Activated CD8-positive, alpha-beta T cell treated with anti-CD3 and anti-CD28 coated beads, Interleukin-2, amount 10 ng/mL, durations not matched to agents 7 days and 5 days (primary cell): ENCODE measurements around the gene TUFT1. TPM values are rescaled to one million over a fixed set of nuclear protein-coding genes. Genes with fewer than 3 reads are reported as not detected.
A peak's percentile ranks its signal among the peaks of the same experiment; 100 is the strongest.

ENCODE experiments used
- ATAC-seq: fragments of 150-1000 bp; cut with Tn5 transposase; one replicate; pipeline ENCODE4 v1.10.0; 2021; ENCODE audit warnings: moderate library complexity
- CTCF ChIA-PET: fragments of 350-600 bp; sonication (Branson Sonifier 250); formaldehyde crosslinking; loops from one replicate; lab custom pipeline; 2021; ENCODE audit warnings: antibody characterized with exemption; lab: Charles Lee
- POLR2A ChIA-PET: fragments of 350-600 bp; sonication (Branson Sonifier 250); formaldehyde crosslinking; loops from one replicate; lab custom pipeline; 2021; ENCODE audit warnings: antibody characterized with exemption; lab: Charles Lee
- DNase-seq: peaks from one replicate; pipeline ENCODE4 v3.0.0-alpha.2; 2020
- H3K27ac Mint-ChIP-seq: one replicate; pipeline ENCODE4 v1.8.0; 2021; ENCODE audit warnings: mild to moderate bottlenecking, mixed read lengths
- H3K27me3 Mint-ChIP-seq: one replicate; pipeline ENCODE4 v1.8.0; 2021; ENCODE audit warnings: low read depth, mixed read lengths
- H3K36me3 Mint-ChIP-seq: one replicate; pipeline ENCODE4 v1.8.0; 2021; ENCODE audit warnings: low read depth, mixed read lengths
- H3K4me1 Mint-ChIP-seq: one replicate; pipeline ENCODE4 v1.8.0; 2021; ENCODE audit warnings: low read depth, mixed read lengths
- H3K4me3 Mint-ChIP-seq: one replicate; pipeline ENCODE4 v1.8.0; 2021; ENCODE audit warnings: mild to moderate bottlenecking, mixed read lengths
- H3K9me3 Mint-ChIP-seq: one replicate; pipeline ENCODE4 v1.8.0; 2022; ENCODE audit warnings: mixed read lengths; ENCODE audit not compliant: insufficient read depth
- total RNA-seq, 2 experiments: library from RNA; stranded (reverse); gene quantifications; one replicate each; pipeline ENCODE4 v1.2.3, GENCODE V29; 2021

TUFT1 gene
- total RNA-seq, 2 experiments from 2014 or later, result 0.42 TPM

DNA sequence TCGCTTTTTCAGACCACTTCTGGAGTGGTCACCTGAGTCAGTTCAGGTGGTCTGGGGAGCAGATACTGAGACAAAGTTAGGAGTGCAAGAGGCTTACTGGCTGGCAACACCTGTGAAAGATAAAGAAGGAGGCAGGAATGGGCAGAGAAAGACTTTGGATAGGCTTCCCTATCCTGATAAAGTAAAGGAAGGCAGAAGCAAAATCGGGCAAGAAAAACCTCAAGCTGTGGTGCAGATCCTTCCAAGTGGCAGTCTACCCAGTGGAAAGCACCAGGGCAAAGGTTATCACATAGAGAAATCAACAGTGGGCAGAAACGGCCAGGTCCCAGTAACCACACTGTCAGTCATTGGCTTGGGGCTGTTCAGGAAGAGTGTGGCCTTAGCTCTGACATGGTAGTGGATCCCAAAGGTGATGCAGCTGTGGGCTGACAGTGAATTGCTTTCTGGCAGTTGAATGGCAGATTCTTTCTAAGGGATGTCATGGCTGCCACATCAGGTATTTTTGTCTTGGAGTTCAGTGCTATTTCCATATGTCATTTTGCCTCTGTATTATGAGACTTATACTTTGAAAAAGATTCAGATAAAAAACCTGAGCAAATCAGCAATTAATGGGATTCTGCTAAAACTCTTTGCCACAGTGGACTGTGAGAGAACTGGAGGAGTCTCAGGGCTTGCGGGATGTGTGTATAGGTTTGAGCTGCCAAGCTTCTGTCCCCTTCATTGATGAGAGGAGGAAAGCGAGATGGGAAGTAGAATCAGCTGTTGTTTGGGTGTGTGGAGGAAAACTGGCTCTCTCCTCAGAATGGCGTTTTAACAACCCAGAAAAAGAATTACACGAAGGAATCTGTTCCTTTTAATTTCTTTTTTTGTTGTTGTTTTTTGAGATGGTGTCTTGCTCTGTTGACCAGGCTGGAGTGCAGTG is 37.0 kb upstream of the TUFT1 start:
- CTCF ChIA-PET, result interaction anchor here (1.2 kb wide), 1 partner anchor 8 kb away, joined by 3 read pairs; the partner anchor contains the start of gene CGN
- Mint-ChIP-seq H3K4me1 (peaks cover 12% of the 10 kb centered on the region), H3K9me3 (no peaks in the 10 kb centered on the region), H3K27ac (no peak overlapping the region), H3K4me3 (no peak overlapping the region), H3K36me3 (no peaks in the 10 kb centered on the region), H3K27me3 (peaks cover 13% of the 10 kb centered on the region)
- POLR2A ChIA-PET, result no interaction called here
- DNase-seq (no peak), ATAC-seq (peak; percentile 23)

DNA sequence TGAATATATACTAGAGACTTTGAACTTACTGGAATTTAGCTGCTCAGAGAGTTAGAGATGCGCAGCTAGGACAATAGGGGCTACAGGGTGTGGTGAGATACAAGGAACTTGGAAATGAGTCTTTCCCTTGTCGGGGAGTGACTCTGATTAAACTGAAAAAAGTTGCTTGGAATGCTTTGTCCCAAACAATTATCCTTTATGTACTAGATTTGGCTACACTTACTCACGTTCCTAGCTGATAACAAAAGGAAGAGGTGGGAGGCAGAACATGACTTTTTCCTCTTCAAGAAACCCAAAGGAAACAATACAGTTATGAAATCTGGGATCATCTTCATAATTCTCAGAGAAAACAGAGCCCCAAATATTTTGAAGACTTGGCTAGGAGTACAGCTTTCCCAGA is 35.9 kb upstream of the TUFT1 start:
- DNase-seq (no peak), ATAC-seq (no peak)
- H3K36me3 Mint-ChIP-seq, result no peaks in the 10 kb centered on the region
- peaks cover 12% of the 10 kb centered on the region for H3K4me1 Mint-ChIP-seq
- POLR2A ChIA-PET, result no interaction called here
- H3K4me3 Mint-ChIP-seq, result no peak overlapping the region
- H3K27ac Mint-ChIP-seq, result no peak overlapping the region
- CTCF ChIA-PET, result interaction anchor here (1.0 kb wide), 1 partner anchor 60 kb away, joined by 4 read pairs; no protein-coding TSS in a partner anchor
- no peaks in the 10 kb centered on the region for H3K9me3 Mint-ChIP-seq
- peaks cover 15% of the 10 kb centered on the region for H3K27me3 Mint-ChIP-seq

DNA sequence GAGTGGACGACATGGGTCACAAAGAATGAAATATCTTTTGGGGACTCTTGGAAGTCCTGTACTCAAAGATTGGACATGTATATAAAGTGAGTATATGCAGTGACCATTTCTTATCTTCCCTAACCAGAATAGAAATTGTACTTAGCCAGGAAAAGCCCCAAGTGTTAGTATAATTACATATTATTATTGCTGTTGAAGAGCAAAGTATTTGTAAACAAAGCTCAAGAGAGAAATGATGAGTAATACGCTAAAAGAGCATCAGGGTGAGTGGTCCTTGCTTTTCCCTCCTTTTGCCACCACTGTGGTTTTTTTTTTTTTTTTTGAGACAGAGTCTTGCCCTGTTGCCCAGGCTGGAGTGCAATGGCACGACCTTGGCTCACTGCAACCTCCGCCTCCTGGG is 35.4 kb upstream of the TUFT1 start:
- ATAC-seq, result no peak
- Mint-ChIP-seq H3K9me3 (no peaks in the 10 kb centered on the region), H3K36me3 (no peaks in the 10 kb centered on the region), H3K27ac (no peak overlapping the region), H3K27me3 (peaks cover 15% of the 10 kb centered on the region), H3K4me3 (no peak overlapping the region), H3K4me1 (peaks cover 12% of the 10 kb centered on the region)
- no peak for DNase-seq
- ChIA-PET CTCF (interaction anchor here (1.0 kb wide), 1 partner anchor 61 kb away, joined by 4 read pairs; no protein-coding TSS in a partner anchor), POLR2A (no interaction called here)

DNA sequence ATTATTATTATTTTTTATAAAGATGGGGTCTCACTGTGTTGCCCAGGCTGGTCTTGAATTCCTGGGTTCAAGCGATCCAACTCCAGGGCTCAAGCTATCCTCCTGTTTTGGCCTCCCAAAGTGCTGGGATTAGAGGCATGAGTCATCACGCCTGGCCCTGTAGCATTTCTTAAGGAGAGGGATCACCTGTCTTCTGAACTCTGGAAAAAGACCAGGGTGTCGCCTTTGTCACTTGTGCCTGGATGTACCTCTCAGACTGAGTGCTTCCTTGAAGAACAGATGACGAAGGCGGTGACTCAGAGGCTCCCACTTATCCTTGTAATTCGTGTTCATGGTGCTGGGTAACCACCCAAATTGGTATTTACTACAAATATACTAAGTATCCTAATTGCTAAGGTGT is 31.3 kb upstream of the TUFT1 start:
- no peak for ATAC-seq
- no peak overlapping the region for H3K4me3 Mint-ChIP-seq

DNA sequence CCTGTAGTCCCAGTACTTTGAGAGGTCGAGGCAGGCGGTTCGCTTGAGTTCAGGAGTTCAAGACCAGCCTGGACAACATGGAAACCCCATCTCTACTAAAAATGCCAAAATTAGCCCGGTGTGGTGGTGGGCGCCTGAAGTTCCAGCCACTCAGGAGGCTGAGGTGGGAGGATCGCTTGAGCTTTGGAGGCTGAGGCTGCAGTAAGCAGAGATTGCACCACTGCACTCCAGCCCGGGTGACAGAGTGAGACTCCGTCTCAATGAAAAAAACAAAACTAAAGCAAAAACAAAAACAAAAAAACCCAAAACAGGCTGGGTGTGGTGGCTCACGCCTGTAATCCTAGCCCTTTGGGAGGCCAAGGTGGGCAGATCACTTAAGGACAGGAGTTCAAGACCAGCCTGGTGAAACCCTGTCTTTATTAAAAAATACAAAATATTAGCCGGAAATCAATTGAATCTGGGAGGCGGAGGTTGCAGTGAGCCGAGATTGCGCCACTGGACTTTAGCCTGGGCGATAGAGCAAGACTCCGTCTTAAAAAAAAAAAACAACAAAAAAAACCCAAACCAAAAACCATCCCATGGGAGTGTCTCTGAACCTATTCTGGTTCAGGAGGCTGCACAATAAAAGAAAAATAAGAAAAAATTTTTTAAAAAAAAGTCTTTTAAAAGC is 30.6 kb upstream of the TUFT1 start:
- ChIA-PET POLR2A (no interaction called here), CTCF (interaction anchor here (2.2 to 2.6 kb wide), 2 partner anchors 11 to 65 kb away, joined by 8 to 9 read pairs; no protein-coding TSS in a partner anchor)
- DNase-seq (no peak), ATAC-seq (no peak)
- Mint-ChIP-seq H3K4me3 (peak overlapping the region; percentile 9), H3K9me3 (no peaks in the 10 kb centered on the region), H3K27me3 (peaks cover 16% of the 10 kb centered on the region), H3K27ac (no peak overlapping the region), H3K4me1 (peaks cover 31% of the 10 kb centered on the region), H3K36me3 (no peaks in the 10 kb centered on the region)

More for the DNA sequence above, 31.3 kb upstream of the TUFT1 start:
- H3K27me3 Mint-ChIP-seq, result peaks cover 16% of the 10 kb centered on the region
- no peaks in the 10 kb centered on the region for H3K9me3 Mint-ChIP-seq
- CTCF ChIA-PET, result no interaction called here
- POLR2A ChIA-PET, result no interaction called here
- DNase-seq, result no peak
- H3K27ac Mint-ChIP-seq, result no peak overlapping the region
- peaks cover 28% of the 10 kb centered on the region for H3K4me1 Mint-ChIP-seq
- H3K36me3 Mint-ChIP-seq, result no peaks in the 10 kb centered on the region

GRCh38 chr1:151510020-151510405 is 30.1 kb upstream of the TUFT1 start:
- POLR2A ChIA-PET, result no interaction called here

GRCh38 chr1:151510614-151510956 is 29.5 kb upstream of the TUFT1 start:
- Mint-ChIP-seq H3K27me3 (peaks cover 16% of the 10 kb centered on the region), H3K9me3 (no peaks in the 10 kb centered on the region), H3K4me1 (peaks cover 29% of the 10 kb centered on the region), H3K36me3 (no peaks in the 10 kb centered on the region), H3K27ac (no peak overlapping the region), H3K4me3 (peak overlapping the region; percentile 75)
- no peak for DNase-seq
- ChIA-PET CTCF (interaction anchor here (0.9 to 2.6 kb wide), 6 partner anchors 8 to 109 kb away, joined by 3 to 9 read pairs (median 3); no protein-coding TSS in a partner anchor), POLR2A (no interaction called here)
- no peak for ATAC-seq

More at GRCh38 chr1:151510020-151510405, 30.1 kb upstream of the TUFT1 start:
- Mint-ChIP-seq H3K4me1 (peaks cover 31% of the 10 kb centered on the region), H3K27me3 (peaks cover 16% of the 10 kb centered on the region), H3K27ac (no peak overlapping the region), H3K36me3 (no peaks in the 10 kb centered on the region), H3K9me3 (no peaks in the 10 kb centered on the region), H3K4me3 (peak overlapping the region; percentile 75)
- no peak for DNase-seq
- no peak for ATAC-seq
- CTCF ChIA-PET, result interaction anchor here (1.5 to 2.6 kb wide), 4 partner anchors 10 to 110 kb away, joined by 3 to 9 read pairs (median 6); no protein-coding TSS in a partner anchor

DNA sequence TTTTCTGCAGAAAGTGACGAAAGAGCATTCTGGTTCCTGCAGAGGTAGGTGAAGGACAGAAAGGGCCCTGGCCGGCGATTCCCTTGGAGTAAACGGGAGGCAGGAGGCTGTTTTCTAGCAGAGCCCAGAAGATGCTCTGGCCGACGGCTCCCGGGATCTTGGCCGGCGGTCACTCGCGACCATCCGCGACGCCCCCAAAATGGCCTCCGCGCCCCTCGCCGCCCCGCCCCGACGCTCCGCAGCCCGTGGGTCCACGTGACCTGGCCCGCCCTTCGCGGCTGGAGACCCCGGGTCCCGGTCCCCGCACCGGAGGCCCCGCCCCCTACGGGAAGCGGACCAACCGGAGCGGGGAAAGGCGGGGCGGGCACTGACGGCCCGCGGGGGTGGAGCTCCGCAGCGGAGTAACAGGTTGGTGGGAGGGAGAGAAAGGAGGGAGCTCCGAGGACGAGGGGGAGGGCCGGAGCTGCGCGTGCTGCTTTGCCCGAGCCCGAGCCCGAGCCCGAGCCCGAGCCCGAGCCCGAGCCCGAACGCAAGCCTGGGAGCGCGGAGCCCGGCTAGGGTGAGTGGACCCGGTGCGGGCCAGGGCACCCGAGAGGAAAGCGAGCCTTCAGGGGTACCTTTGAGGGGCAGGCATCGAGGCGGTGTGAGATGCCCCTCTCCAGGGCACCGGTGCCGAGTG is 29.0 kb upstream of the TUFT1 start, which contains the start of gene CGN:
CGN (plus strand) TSS at position 431 of the 679 bp plus-strand sequence. CDS start 7,133 bp downstream, outside the sequence.
- H3K9me3 Mint-ChIP-seq, result no peaks in the 10 kb centered on the region
- H3K4me1 Mint-ChIP-seq, result peaks cover 26% of the 10 kb centered on the region
- H3K36me3 Mint-ChIP-seq, result no peaks in the 10 kb centered on the region
- ATAC-seq (peak; percentile 97), DNase-seq (peak; percentile 85)
- ChIA-PET POLR2A (interaction anchor here (0.6 kb wide), 1 partner anchor 183 kb away, joined by 3 read pairs; no protein-coding TSS in a partner anchor), CTCF (interaction anchor here (0.6 to 2.6 kb wide), 8 partner anchors 9 to 210 kb away, joined by 3 to 9 read pairs (median 3); no protein-coding TSS in a partner anchor)
- peak within 1 kb of the TSS; percentile 75 for H3K4me3 Mint-ChIP-seq
- no peak within 1 kb of the TSS for H3K27ac Mint-ChIP-seq
- H3K27me3 Mint-ChIP-seq, result peaks cover 13% of the 10 kb centered on the region

DNA sequence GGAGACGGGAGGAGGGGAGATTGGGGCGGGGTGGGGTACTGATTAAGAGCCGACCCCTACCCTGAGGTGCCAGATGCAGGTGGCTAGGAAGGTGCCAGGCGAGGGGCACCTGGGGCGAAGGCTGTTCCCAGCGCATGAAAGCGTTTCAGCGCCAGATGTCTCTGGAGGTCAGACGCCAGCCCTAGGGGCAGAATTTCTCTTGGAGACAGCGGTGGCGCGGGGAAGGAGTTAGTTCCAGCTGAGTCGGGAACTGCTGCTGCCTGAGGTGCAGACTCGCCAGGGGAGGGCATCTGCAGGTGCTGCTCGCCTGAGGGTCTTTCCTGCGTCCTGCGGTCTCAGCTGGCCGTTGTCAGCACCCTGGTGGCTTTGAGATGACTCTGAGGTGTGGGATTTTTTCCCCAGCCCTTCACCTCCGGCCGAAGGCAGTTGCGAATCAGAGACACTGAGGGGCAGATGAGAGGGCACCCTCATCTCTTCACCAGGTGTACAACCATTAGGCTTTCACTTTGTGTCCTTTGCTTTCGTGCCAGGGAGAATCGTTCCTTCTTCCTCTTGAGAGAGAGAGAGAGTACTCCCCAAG is 28.4 kb upstream of the TUFT1 start:
- ChIA-PET POLR2A (interaction anchor here (0.6 kb wide), 1 partner anchor 183 kb away, joined by 3 read pairs; no protein-coding TSS in a partner anchor), CTCF (interaction anchor here (0.6 to 2.6 kb wide), 7 partner anchors 8 to 211 kb away, joined by 3 to 9 read pairs (median 3); no protein-coding TSS in a partner anchor)
- Mint-ChIP-seq H3K4me3 (peak overlapping the region; percentile 75), H3K9me3 (no peaks in the 10 kb centered on the region), H3K27me3 (peaks cover 9% of the 10 kb centered on the region), H3K27ac (no peak overlapping the region), H3K4me1 (peaks cover 26% of the 10 kb centered on the region), H3K36me3 (no peaks in the 10 kb centered on the region)
- ATAC-seq, result peak; percentile 32
- DNase-seq, result no peak

DNA sequence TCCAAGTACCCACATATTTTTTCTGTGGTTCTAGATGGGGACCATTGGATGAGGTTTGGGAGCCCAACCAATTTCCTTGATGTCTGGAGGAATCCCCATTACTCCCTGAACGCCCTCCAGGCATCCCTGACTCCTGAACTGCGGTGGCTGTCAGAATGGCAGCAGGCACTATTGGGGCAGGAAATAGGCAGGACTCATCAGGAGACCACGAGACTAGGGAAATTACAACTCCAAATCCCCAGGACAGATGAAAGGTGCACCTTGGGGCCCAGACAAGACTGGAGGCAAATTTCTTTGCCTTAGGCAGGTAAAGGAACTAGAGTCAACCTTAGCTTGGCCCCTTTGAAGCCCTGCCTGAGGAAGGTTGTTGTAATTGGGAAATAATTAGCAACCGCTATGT is 27.8 kb upstream of the TUFT1 start:
- no peaks in the 10 kb centered on the region for H3K36me3 Mint-ChIP-seq
- no peak for DNase-seq
- H3K27me3 Mint-ChIP-seq, result peaks cover 6% of the 10 kb centered on the region
- no peak overlapping the region for H3K4me3 Mint-ChIP-seq
- ChIA-PET CTCF (interaction anchor here (1.0 to 2.6 kb wide), 2 partner anchors 8 to 68 kb away, joined by 3 to 9 read pairs; no protein-coding TSS in a partner anchor), POLR2A (no interaction called here)
- no peak overlapping the region for H3K27ac Mint-ChIP-seq
- H3K4me1 Mint-ChIP-seq, result peaks cover 26% of the 10 kb centered on the region
- no peak for ATAC-seq
- H3K9me3 Mint-ChIP-seq, result no peaks in the 10 kb centered on the region
